HEK293T (cell line): ENCODE results near the gene TNFRSF9.

Experiments
- ARNT ChIP-seq: fragments of 450-650 bp; IDR thresholded peaks from 2 replicates; pipeline ENCODE4 v1.6.1; 2017; ENCODE audit warnings: mild to moderate bottlenecking
- BHLHE40 ChIP-seq: fragments of 450-650 bp; IDR thresholded peaks from 2 replicates; pipeline ENCODE4 v1.6.1; 2016; ENCODE audit warnings: mild to moderate bottlenecking, moderate library complexity, borderline replicate concordance
- ELF4 ChIP-seq: fragments of 450-650 bp; IDR thresholded peaks from 2 replicates; pipeline ENCODE4 v1.6.1; 2017; ENCODE audit warnings: antibody characterized with exemption
- FOXA1 ChIP-seq: fragments of 450-650 bp; IDR thresholded peaks from 2 replicates; pipeline ENCODE4 v1.6.1; 2016; ENCODE audit warnings: mild to moderate bottlenecking
- FOXK2 ChIP-seq: fragments of 450-650 bp; IDR thresholded peaks from 2 replicates; pipeline ENCODE4 v1.6.1; 2016; ENCODE audit warnings: mild to moderate bottlenecking
- FOXM1 ChIP-seq: fragments of 450-650 bp; IDR thresholded peaks from 2 replicates; pipeline ENCODE4 v1.6.1; 2017; ENCODE audit warnings: mild to moderate bottlenecking, borderline replicate concordance
- HDGF ChIP-seq: fragments of 450-650 bp; IDR thresholded peaks from 2 replicates; pipeline ENCODE4 v1.6.1; 2017; ENCODE audit warnings: antibody characterized with exemption, borderline replicate concordance
- LEF1 ChIP-seq: fragments of 450-650 bp; IDR thresholded peaks from 2 replicates; pipeline ENCODE4 v1.6.1; 2017; ENCODE audit warnings: mild to moderate bottlenecking, borderline replicate concordance
- NFRKB ChIP-seq: fragments of 450-650 bp; IDR thresholded peaks from 2 replicates; pipeline ENCODE4 v1.6.1; 2016; ENCODE audit warnings: mild to moderate bottlenecking, moderate library complexity
- SP1 ChIP-seq: fragments of 450-650 bp; IDR thresholded peaks from 2 replicates; pipeline ENCODE4 v1.6.1; 2017
- SUZ12 ChIP-seq: fragments of 450-650 bp; IDR thresholded peaks from 2 replicates; pipeline ENCODE4 v1.6.1; 2016; ENCODE audit warnings: mild to moderate bottlenecking
- TARDBP ChIP-seq: fragments of 450-650 bp; IDR thresholded peaks from 2 replicates; pipeline ENCODE4 v1.6.1; 2016
- ZNF384 ChIP-seq: fragments of 450-650 bp; IDR thresholded peaks from 2 replicates; pipeline ENCODE4 v1.6.1; 2016
- TF ChIP-seq, protein P1 (sequence below): fragments of 450-650 bp; IDR thresholded peaks from 2 replicates; pipeline ENCODE4 v1.6.1; 2016

DNA sequence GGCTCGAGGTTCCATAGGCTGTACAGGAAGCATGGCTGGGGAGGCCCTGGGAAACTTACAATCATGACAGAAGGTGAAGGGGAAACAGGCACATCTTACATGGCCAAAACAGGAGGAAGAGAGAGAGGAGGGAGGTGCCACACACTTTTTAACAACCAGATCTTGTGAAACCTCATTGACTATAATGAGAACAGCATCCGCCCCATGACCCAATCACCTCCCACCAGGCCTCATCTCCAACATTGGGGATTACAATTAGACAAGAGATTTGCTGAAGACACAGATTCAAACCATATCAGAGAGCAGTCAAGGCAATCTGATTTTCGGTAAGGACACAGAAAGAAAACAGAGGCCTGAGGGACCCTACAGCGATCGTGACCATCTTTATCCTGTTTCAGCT lies 41.7 kb downstream of the TNFRSF9 start:
- no peak for TF ChIP-seq FOXK2
- no peak for TF ChIP-seq SP1
- no peak for TF ChIP-seq ELF4
- TF ChIP-seq ZNF384 = no peak
- TF ChIP-seq FOXM1 = no peak
- TF ChIP-seq FOXA1 = no peak
- no peak for TF ChIP-seq SUZ12
- TF ChIP-seq HDGF = no peak
- no peak for TF ChIP-seq NFRKB
- TF ChIP-seq BHLHE40 = no peak
- TF ChIP-seq, protein P1, sequence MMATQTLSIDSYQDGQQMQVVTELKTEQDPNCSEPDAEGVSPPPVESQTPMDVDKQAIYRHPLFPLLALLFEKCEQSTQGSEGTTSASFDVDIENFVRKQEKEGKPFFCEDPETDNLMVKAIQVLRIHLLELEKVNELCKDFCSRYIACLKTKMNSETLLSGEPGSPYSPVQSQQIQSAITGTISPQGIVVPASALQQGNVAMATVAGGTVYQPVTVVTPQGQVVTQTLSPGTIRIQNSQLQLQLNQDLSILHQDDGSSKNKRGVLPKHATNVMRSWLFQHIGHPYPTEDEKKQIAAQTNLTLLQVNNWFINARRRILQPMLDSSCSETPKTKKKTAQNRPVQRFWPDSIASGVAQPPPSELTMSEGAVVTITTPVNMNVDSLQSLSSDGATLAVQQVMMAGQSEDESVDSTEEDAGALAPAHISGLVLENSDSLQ = no peak
- TF ChIP-seq ARNT = no peak
- no peak for TF ChIP-seq LEF1
- TF ChIP-seq TARDBP = no peak
